Measurements from ENCODE around the gene ZNF384.
"Not testable (repeated sequence)": the region's sequence is repeated elsewhere in the genome, so short reads cannot be mapped to it uniquely, and the experiment has no call there.

Gene ZNF384

GRCh38 chr12:6688999-6689882 is at the start of gene ZNF384:
Gene ZNF384, minus strand, starts transcription at chr12:6689375. Its CDS starts 9,855 bp downstream, at chr12:6679520.
- DNase-seq (ENCODE audit: low read depth in 2 of 2), result peak; percentile 78 to 91

DNA sequence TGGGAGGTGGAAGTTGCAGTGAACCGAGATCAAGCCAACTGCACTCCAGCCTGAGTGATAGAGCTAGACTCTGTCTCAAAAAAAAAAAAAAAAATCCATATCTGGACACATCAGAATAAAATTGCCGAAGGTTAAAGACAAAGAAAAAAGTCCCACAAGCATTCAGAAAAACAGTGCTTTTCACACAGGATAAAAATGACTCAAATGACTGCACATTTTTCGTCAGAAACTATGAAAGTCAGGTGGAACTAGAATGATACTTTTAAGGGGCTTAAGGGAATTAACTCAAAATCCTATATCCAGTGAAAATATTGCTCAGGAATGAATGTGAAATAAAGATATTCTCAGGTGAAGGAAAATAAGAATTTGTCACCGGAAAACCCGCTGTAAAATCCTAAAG is 47.6 kb upstream of the ZNF384 start:
- no peak for DNase-seq (ENCODE audit: low read depth in 2 of 2)

DNA sequence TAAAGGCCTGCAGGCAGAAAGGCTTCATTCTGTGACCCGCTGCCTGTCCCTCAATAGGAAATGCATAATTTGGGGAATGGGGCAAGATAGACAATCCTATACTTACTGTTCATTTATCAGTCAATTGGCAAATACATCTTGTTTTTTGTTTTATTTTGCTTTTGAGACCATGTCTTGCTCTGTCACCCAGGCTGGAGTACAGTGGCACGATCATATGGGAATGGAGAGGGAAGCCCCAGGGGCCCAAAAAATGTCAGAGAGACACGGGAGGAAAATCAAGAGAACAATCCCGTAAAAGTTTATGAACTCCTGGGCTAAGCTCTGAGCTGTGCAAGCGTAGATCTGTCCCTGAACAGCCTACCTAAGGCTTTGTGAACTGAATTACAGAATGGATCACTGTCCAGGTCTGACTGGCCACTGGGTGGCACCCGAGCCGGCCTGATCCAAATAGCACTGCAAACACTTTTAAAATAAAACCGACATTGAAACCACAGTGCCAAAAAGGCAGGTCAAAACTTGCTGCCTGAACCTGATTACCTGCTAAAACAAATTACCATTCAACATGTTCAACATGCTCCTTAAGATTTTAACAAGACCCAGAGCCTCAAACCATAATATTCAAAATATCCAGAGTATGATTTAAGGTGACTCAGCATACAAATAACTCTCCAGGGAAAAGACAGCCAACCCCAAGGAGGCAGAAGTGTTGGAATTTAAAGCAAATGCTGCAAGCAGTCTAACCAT is 46.4 kb upstream of the ZNF384 start:
- no peak for DNase-seq (ENCODE audit: low read depth in 2 of 2)

DNA sequence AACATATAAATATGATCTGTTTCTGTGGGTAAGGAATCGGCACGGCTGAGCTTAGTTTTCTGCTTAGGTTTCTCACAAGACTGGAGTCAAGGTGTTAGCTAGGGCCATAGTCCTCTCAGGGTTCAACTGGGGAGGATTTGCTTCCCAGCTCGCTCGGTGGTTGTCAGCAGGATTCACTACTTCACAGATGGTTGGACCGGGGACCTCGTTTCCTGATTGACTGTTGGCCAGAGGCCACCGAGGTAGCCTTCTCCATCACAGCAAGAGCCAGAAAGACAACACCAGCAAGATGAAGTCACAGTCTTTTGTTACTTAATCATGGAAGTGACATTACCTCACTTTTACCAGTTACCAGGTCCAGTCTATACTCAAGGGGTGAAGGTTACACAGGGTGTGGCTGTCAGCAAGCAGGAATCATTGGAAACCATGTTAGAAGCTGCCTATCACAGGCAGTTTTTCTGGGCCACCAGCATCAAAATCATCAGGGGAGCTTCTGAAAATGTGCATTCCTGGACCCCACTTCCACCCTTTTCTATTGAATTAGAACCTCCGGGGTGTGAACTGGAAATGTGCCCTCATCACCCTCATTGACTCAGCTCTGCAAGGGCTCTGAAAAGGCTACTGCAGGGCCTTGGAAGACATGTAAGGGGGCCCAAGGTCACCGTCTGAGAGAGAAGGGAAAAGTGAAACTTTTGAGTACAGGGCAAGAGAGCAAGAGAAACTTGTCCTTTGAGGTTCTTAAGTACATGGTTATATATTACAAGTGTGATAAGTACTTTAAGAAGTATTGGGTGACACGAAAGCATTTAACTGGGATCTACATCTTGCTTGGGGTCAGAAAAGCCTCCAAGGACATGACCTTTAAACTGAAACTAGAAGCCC is 45.6 kb upstream of the ZNF384 start:
- DNase-seq (ENCODE audit: low read depth in 2 of 2), result no peak

GRCh38 chr12:6730169-6730568 is 41.0 kb upstream of the ZNF384 start:
- no peak for DNase-seq (ENCODE audit: low read depth in 2 of 2)

DNA sequence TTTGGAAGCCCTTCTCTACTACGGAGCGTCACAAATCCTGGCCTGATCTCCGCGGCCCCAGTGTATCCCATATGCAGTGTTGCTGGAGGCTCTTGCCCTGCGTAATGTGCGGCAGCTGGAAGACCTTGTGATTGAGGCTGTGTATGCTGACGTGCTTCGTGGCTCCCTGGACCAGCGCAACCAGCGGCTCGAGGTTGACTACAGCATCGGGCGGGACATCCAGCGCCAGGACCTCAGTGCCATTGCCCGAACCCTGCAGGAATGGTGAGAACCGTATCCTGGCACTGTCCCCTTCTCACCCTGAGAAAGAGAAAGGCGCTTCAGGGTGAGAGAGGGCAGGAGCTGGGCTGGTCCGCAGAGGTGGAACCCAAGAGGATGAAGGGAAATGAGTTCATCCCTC is 40.0 kb upstream of the ZNF384 start:
- DNase-seq (ENCODE audit: low read depth in 2 of 2), result no peak

GRCh38 chr12:6725350-6725749 is 36.2 kb upstream of the ZNF384 start:
- no peak for DNase-seq (ENCODE audit: low read depth in 2 of 2)

DNA sequence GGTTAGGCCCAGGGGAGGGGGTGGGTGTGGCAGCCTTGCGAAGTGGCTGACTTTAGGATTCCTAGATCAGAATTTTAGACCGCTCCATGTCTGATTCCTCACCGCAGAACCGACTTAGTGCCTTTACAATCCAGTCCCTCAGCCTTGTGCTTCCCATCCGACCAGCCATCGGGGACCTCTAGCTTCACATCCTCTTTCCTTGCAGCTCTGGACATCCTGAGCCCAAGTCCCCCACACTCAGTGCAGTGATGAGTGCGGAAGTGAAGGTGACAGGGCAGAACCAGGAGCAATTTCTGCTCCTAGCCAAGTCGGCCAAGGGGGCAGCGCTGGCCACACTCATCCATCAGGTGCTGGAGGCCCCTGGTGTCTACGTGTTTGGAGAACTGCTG is 35.2 kb upstream of the ZNF384 start:
- DNase-seq (ENCODE audit: low read depth in 2 of 2), result no peak

GRCh38 chr12:6723607-6724408 is 34.6 kb upstream of the ZNF384 start, which contains the start of gene COPS7A:
Gene COPS7A, plus strand, starts transcription at chr12:6724046. Its CDS starts 611 bp downstream, at chr12:6724657.
- DNase-seq (ENCODE audit: low read depth in 2 of 2), result peak; percentile 82 to 86

GRCh38 chr12:6722863-6723262 is 33.7 kb upstream of the ZNF384 start:
- DNase-seq (ENCODE audit: low read depth in 2 of 2), result no peak

DNA sequence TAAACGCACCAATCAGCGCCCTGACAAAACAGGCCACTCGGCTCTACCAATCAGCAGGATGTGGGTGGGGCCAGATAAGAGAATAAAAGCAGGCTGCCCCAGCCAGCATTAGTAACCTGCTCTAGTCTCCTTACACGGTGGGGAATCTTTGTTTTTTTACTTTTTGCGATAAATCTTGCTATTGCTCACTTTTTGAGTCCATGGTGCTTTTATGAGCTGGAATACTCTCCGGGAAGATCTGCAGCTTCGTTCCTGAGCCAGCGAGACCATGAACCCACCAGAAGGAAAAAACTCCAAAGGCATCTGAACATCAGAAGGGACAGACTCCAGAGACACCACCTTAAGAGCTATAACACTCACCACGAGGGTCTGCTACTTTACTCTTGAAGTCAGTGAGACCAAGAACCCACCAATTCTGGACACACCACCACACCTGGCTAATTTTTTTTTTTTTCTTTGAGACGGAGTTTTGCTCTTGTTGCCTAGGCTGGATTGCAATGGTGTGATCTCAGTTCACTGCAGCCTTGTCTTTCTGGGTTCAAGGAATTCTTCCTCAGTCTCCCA is 27.8 kb upstream of the ZNF384 start:
- DNase-seq (ENCODE audit: low read depth in 2 of 2), result no peak

DNA sequence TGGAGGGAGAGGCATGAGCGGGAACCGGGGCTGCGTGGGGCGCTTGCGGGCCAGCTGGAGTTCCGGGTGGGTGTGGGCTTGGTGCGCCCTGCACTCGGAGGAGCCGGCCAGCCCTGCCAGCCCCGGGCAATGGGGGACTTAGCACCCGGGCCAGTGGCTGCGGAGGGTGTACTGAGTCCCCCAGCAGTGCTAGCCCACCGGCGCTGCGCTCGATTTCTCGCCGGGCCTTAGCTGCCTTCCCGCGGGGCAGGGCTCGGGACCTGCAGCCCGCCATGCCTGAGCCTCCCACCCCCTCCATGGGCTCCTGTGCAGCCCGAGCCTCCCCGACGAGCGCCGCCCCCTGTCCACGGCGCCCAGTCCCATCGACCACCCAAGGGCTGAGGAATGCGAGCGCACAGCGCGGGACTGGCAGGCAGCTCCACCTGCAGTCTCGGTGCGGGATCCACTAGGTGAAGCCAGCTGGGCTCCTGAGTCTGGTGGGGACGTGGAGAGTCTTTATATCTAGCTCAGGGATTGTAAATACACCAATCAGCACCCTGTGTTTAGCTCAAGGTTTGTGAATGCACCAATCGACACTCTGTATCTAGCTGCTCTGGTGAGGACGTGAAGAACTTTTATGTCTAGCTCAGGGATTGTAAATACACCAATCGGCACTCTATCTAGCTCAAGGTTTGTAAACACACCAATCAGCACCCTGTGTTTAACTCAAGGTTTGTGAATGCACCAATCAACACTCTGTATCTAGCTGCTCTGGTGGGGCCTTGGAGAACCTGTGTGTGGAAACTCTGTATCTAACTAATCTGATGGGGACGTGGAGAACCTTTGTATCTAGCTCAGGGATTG is 27.1 kb upstream of the ZNF384 start:
- not testable (repeated sequence) for DNase-seq (ENCODE audit: low read depth in 2 of 2)

GRCh38 chr12:6708960-6709394 is 19.8 kb upstream of the ZNF384 start:
- no peak for DNase-seq (ENCODE audit: low read depth in 2 of 2)

- DNase-seq (ENCODE audit: low read depth in 2 of 2), result not testable (repeated sequence)
Observed at GRCh38 chr12:6708351-6708750, 19.2 kb upstream of the ZNF384 start.

- no peak for DNase-seq (ENCODE audit: low read depth in 2 of 2)
Observed at GRCh38 chr12:6703631-6704030, 14.5 kb upstream of the ZNF384 start.

- no peak for DNase-seq (ENCODE audit: low read depth in 2 of 2)
Observed at GRCh38 chr12:6701078-6701768, 12.0 kb upstream of the ZNF384 start.

DNA sequence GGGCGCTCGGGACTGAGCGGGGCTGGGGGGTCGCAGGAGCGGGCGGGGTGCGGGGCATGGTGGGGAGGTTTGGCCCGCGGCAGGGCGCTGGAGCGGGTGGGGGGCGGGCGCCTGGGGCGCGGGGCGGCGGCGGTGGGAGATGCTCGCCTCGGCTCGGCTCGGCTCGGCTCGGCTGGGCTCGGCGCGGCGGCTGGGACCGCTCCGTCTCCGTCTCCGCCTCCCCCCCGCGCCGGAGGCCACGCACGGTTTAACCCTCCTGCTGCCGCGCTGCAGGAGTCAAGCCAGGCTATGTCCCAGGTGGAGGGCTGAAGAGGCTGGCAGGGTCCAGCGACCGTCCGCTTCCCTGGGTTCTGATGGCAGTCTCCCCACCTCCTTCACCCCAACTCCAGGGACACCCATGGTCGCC is 11.5 kb upstream of the ZNF384 start, which contains the start of gene PIANP:
Gene PIANP (minus strand): TSS at position 170 of the 406 bp plus-strand sequence. CDS start 2,754 bp downstream, outside the sequence.
- no peak for DNase-seq (ENCODE audit: low read depth in 2 of 2)

- no peak for DNase-seq (ENCODE audit: low read depth in 2 of 2)
Observed at GRCh38 chr12:6699989-6700645, 10.9 kb upstream of the ZNF384 start.

Measured in stimulated activated CD4-positive, alpha-beta T cell treated with anti-CD3 and anti-CD28 coated beads, Interleukin-1b, Interleukin-23, amount 100 ng/mL, for 1 hour (primary cell).